ENCODE data around the gene PLSCR5. TPM values are rescaled to one million over a fixed set of nuclear protein-coding genes. Genes with fewer than 3 reads are reported as not detected.

The PLSCR5 gene
- polyA plus RNA-seq, 1 of the 3 experiments (the other 2 are of a cell fraction): not detected

DNA sequence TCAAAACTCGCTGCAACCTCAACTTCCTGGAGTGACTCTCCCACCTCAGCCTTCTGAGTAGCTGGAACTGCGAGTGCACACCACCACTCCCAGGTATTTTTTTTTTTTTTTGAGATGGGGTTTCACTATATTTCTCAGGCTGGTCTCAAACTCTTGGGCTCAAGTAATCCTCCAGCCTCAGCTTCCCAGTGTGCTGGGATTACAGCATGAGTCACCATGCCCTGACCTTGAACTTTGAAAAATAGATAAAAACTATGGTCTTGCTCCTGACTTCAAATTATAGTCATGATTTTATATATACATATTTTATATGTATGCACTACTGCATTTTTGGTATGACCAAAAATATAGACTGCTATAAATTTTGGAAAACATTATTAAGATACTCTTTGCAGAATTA is 6.9 kb upstream of the PLSCR5 start:
- no peaks in the 10 kb centered on the region for H3K9me2 ChIP-seq
- H3F3A ChIP-seq (replicated peaks; ENCODE audit: insufficient read depth): no peaks in the 10 kb centered on the region
- no peaks in the 10 kb centered on the region for H3K27me3 ChIP-seq (ENCODE audit: insufficient read depth)
- H2AFZ ChIP-seq (ENCODE audit: low read depth): no peak overlapping the region
- H3K4me3 ChIP-seq (ENCODE audit: low read depth in 2 of 2, low read length in 1 of 2): no peak overlapping the region
- POLR2A ChIA-PET: no interaction called here
- CTCF ChIA-PET: interaction anchor here (0.7 to 1.0 kb wide), 2 partner anchors 9 to 10 kb away, joined by 3 read pairs; no protein-coding TSS in a partner anchor
- H3K9me3 ChIP-seq: no peaks in the 10 kb centered on the region
- no peak overlapping the region for H3K4me2 ChIP-seq
- TF ChIP-seq NFIC (IDR thresholded peaks at IDR 0.05; ENCODE audit: borderline replicate concordance) (no peak), RFX5 (IDR thresholded peaks at IDR 0.05; ENCODE audit: low read length) (no peak), YY1 (IDR thresholded peaks at IDR 0.05; ENCODE audit: low read depth) (no peak), POLR2AphosphoS5 (IDR thresholded peaks at IDR 0.05; ENCODE audit: low read depth, low read length) (no peak), GATA2 (CRISPR knock-in tag; IDR thresholded peaks at IDR 0.05) (no peak), NRF1 (IDR thresholded peaks at IDR 0.05; ENCODE audit: low read depth, low read length) (no peak), TAF1 (IDR thresholded peaks at IDR 0.05; ENCODE audit: borderline replicate concordance, low read depth, low read length) (no peak), FOSL2 (IDR thresholded peaks at IDR 0.05; ENCODE audit: borderline replicate concordance, low read depth) (no peak), CTCF (IDR thresholded peaks at IDR 0.05) (no peak), RCOR1 (IDR thresholded peaks at IDR 0.05; ENCODE audit: low read length) (no peak)
- TF ChIP-seq, protein P1, sequence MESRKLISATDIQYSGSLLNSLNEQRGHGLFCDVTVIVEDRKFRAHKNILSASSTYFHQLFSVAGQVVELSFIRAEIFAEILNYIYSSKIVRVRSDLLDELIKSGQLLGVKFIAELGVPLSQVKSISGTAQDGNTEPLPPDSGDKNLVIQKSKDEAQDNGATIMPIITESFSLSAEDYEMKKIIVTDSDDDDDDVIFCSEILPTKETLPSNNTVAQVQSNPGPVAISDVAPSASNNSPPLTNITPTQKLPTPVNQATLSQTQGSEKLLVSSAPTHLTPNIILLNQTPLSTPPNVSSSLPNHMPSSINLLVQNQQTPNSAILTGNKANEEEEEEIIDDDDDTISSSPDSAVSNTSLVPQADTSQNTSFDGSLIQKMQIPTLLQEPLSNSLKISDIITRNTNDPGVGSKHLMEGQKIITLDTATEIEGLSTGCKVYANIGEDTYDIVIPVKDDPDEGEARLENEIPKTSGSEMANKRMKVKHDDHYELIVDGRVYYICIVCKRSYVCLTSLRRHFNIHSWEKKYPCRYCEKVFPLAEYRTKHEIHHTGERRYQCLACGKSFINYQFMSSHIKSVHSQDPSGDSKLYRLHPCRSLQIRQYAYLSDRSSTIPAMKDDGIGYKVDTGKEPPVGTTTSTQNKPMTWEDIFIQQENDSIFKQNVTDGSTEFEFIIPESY (IDR thresholded peaks at IDR 0.05; ENCODE audit: borderline replicate concordance, low read depth): no peak
- TF ChIP-seq, protein P2, sequence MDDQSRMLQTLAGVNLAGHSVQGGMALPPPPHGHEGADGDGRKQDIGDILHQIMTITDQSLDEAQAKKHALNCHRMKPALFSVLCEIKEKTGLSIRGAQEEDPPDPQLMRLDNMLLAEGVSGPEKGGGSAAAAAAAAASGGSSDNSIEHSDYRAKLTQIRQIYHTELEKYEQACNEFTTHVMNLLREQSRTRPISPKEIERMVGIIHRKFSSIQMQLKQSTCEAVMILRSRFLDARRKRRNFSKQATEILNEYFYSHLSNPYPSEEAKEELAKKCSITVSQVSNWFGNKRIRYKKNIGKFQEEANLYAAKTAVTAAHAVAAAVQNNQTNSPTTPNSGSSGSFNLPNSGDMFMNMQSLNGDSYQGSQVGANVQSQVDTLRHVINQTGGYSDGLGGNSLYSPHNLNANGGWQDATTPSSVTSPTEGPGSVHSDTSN (IDR thresholded peaks at IDR 0.05): no peak
- 0% methylated on average over 2 of the region's 2 CpGs for WGBS (ENCODE audit: low lambda C conversion rate)
- no peaks in the 10 kb centered on the region for H3K79me2 ChIP-seq (ENCODE audit: insufficient read depth)
- H4K20me1 ChIP-seq (ENCODE audit: insufficient read depth): no peaks in the 10 kb centered on the region
- H3K36me3 ChIP-seq (replicated peaks in 1 of 2; ENCODE audit: control insufficient read depth in 1 of 2, insufficient read depth in 2 of 2, low read length in 1 of 2): no peaks in the 10 kb centered on the region
- H3K4me1 ChIP-seq (ENCODE audit: control insufficient read depth in 1 of 2, insufficient read depth in 2 of 2, low read depth in 1 of 2, low read length in 1 of 2): no peaks in the 10 kb centered on the region
- H3K27ac ChIP-seq (ENCODE audit: low read depth in 2 of 2, low read length in 1 of 2): no peak overlapping the region
- no peak overlapping the region for H3K9ac ChIP-seq
- DNase-seq: no peak

DNA sequence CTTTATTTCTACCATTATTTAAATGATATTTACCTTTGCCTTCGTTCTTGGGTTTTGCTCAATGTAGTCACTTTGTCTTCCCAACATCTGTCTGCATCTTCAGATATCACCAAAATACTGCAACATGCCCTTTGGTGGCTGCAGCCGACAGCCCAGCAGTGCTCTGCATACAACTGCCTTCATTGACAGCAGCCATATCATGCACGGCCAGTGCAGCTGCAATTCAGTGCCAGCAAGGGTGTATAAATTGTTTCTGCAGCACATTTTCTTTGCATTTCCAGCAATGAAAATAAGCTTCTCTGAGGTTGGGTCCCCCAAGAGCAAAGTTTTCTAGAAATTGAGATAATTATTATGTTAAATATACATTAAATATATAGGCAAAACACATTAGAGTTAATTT is 6.0 kb upstream of the PLSCR5 start:
- no peaks in the 10 kb centered on the region for H3K27me3 ChIP-seq (ENCODE audit: insufficient read depth)
- no peak overlapping the region for H3K4me3 ChIP-seq (ENCODE audit: low read depth in 2 of 2, low read length in 1 of 2)
- no peaks in the 10 kb centered on the region for H3K4me1 ChIP-seq (ENCODE audit: control insufficient read depth in 1 of 2, insufficient read depth in 2 of 2, low read depth in 1 of 2, low read length in 1 of 2)
- no peak overlapping the region for H3K9ac ChIP-seq
- no peaks in the 10 kb centered on the region for H4K20me1 ChIP-seq (ENCODE audit: insufficient read depth)
- H3K9me3 ChIP-seq: no peaks in the 10 kb centered on the region
- no peak for DNase-seq
- WGBS (ENCODE audit: low lambda C conversion rate): 2% methylated on average over 3 of the region's 3 CpGs
- H3K4me2 ChIP-seq: no peak overlapping the region
- no peaks in the 10 kb centered on the region for H3F3A ChIP-seq (replicated peaks; ENCODE audit: insufficient read depth)
- no peaks in the 10 kb centered on the region for H3K9me2 ChIP-seq
- no peaks in the 10 kb centered on the region for H3K36me3 ChIP-seq (replicated peaks in 1 of 2; ENCODE audit: control insufficient read depth in 1 of 2, insufficient read depth in 2 of 2, low read length in 1 of 2)
- CTCF ChIA-PET: no interaction called here
- H3K27ac ChIP-seq (ENCODE audit: low read depth in 2 of 2, low read length in 1 of 2): no peak overlapping the region
- H3K79me2 ChIP-seq (ENCODE audit: insufficient read depth): no peaks in the 10 kb centered on the region
- no peak overlapping the region for H2AFZ ChIP-seq (ENCODE audit: low read depth)
- POLR2A ChIA-PET: no interaction called here
- TF ChIP-seq FOXJ3 (CRISPR knock-in tag; IDR thresholded peaks at IDR 0.05): no peak
- TF ChIP-seq CTCF (IDR thresholded peaks at IDR 0.05): no peak
- no peak for TF ChIP-seq GATA2 (CRISPR knock-in tag; IDR thresholded peaks at IDR 0.05)
- TF ChIP-seq RFX5 (IDR thresholded peaks at IDR 0.05; ENCODE audit: low read length): no peak
- no peak for TF ChIP-seq MEF2A (IDR thresholded peaks at IDR 0.05; ENCODE audit: borderline replicate concordance, low read depth)
- TF ChIP-seq, protein P3, sequence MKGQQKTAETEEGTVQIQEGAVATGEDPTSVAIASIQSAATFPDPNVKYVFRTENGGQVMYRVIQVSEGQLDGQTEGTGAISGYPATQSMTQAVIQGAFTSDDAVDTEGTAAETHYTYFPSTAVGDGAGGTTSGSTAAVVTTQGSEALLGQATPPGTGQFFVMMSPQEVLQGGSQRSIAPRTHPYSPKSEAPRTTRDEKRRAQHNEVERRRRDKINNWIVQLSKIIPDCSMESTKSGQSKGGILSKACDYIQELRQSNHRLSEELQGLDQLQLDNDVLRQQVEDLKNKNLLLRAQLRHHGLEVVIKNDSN (IDR thresholded peaks at IDR 0.05; ENCODE audit: borderline replicate concordance, low read depth): no peak
- TF ChIP-seq IRF3 (IDR thresholded peaks at IDR 0.05; ENCODE audit: low read depth, low read length): no peak
- TF ChIP-seq MAX (IDR thresholded peaks at IDR 0.05; ENCODE audit: low read depth): no peak
- no peak for TF ChIP-seq TEAD4 (IDR thresholded peaks at IDR 0.05; ENCODE audit: borderline replicate concordance, insufficient read depth)
- TF ChIP-seq RCOR1 (IDR thresholded peaks at IDR 0.05; ENCODE audit: low read length): no peak
- no peak for TF ChIP-seq NFIC (IDR thresholded peaks at IDR 0.05; ENCODE audit: borderline replicate concordance)

All from SK-N-SH (cell line).